ENCODE measurements around the gene PLA2G4E. TPM values are rescaled to one million over a fixed set of nuclear protein-coding genes. Genes with fewer than 3 reads are reported as not detected.

PLA2G4E gene
- total and polyA plus RNA-seq, 2 donors (not counting 1 experiment from before 2014, with no cell fraction given): not detected

DNA sequence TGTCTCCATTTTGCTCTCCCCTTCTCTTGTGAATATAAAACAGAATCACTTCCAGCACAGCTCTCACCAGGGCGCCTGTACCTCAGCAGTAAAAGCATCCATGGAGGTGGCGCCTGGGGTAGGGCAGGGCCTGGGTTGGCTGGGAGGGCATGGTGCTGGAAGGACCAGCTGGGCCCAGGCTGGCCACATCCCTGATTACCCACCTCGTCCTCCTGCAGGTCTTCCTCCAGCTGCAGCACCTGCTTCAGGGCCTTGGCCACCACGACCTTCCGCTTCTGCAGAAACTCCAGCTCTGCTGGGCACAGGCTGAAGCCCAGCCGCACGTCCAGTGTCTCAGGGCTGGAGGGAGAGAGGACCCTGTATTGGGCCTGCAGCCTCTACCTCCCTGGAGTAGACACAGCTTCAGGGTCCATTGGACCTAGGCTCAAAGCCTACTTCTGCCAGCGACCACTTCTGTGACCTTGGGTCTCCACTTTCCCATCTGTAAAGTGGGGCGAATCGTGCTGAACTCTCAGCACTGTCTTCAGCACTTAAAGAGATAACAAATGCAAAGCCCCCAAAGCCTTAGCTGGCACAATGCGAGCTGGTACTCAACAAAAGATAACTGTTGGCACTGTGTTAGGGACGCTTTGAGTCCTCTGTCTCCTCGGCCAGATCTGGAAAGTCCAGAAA is 23.8 kb downstream of the PLA2G4E start:
- no peaks in the 10 kb centered on the region for H3K79me2 ChIP-seq (ENCODE audit: control insufficient read depth, insufficient read depth, low read length)
- H3K27ac ChIP-seq (ENCODE audit: insufficient read depth, low read length): no peak overlapping the region
- TF ChIP-seq, protein P1, sequence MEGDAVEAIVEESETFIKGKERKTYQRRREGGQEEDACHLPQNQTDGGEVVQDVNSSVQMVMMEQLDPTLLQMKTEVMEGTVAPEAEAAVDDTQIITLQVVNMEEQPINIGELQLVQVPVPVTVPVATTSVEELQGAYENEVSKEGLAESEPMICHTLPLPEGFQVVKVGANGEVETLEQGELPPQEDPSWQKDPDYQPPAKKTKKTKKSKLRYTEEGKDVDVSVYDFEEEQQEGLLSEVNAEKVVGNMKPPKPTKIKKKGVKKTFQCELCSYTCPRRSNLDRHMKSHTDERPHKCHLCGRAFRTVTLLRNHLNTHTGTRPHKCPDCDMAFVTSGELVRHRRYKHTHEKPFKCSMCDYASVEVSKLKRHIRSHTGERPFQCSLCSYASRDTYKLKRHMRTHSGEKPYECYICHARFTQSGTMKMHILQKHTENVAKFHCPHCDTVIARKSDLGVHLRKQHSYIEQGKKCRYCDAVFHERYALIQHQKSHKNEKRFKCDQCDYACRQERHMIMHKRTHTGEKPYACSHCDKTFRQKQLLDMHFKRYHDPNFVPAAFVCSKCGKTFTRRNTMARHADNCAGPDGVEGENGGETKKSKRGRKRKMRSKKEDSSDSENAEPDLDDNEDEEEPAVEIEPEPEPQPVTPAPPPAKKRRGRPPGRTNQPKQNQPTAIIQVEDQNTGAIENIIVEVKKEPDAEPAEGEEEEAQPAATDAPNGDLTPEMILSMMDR (conservative IDR thresholded peaks at IDR 0.05 in 1 of 2, IDR thresholded peaks at IDR 0.05 in 1 of 2; ENCODE audit: low read depth in 1 of 2, low read length in 2 of 2): no peak
- TF ChIP-seq EZH2 (IDR thresholded peaks at IDR 0.05; ENCODE audit: low read length, missing control alignments): no peak
- H3K9me3 ChIP-seq (ENCODE audit: control insufficient read depth, insufficient read depth, low read depth, low read length): no peaks in the 10 kb centered on the region
- no peaks in the 10 kb centered on the region for H3K4me1 ChIP-seq (ENCODE audit: control insufficient read depth, extremely low read depth, insufficient read depth, low read length)
- H3K4me3 ChIP-seq (replicated peaks in 1 of 4; ENCODE audit: control extremely low read depth in 1 of 4, insufficient read depth in 1 of 4, low read depth in 3 of 4, low read length in 4 of 4): no peak overlapping the region
- DNase-seq (ENCODE audit: low read depth in 2 of 2): no peak
- no peak overlapping the region for H3K9ac ChIP-seq (ENCODE audit: insufficient read depth, low read length)
- H3K36me3 ChIP-seq (ENCODE audit: control insufficient read depth, insufficient read depth, low read length): no peaks in the 10 kb centered on the region
- peaks cover 14% of the 10 kb centered on the region for H3K27me3 ChIP-seq (ENCODE audit: control insufficient read depth, insufficient read depth, low read length)
- H2AFZ ChIP-seq (ENCODE audit: low read length): no peak overlapping the region
- no peaks in the 10 kb centered on the region for H4K20me1 ChIP-seq (ENCODE audit: control insufficient read depth, extremely low read depth, insufficient read depth, low read length)
- no peak overlapping the region for H3K4me2 ChIP-seq (ENCODE audit: extremely low read depth, insufficient read depth, low read length)

DNA sequence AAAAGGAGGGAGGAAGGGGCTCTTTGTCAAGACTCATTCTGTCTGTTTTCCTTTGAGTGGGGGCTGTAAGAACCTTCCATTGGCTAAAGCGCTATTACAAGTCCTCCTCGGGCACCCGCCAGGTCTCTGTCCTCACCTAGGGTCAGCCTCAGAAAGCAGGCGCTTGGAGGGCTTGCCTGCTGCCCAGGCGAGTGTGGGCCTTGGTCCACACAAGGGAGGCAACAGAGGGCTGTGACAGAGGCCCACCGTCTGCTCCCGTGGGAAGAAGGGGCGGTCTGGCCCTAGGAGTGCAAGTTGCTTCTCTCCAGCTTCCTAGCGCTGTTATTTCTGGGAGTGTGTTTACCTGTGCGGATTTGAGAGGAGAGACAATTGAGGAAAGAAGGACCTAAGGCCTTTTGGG is 24.5 kb downstream of the PLA2G4E start:
- no peaks in the 10 kb centered on the region for H3K9me3 ChIP-seq (ENCODE audit: control insufficient read depth, insufficient read depth, low read depth, low read length)
- no peak overlapping the region for H3K27ac ChIP-seq (ENCODE audit: insufficient read depth, low read length)
- H2AFZ ChIP-seq (ENCODE audit: low read length): no peak overlapping the region
- no peak overlapping the region for H3K4me2 ChIP-seq (ENCODE audit: extremely low read depth, insufficient read depth, low read length)
- no peaks in the 10 kb centered on the region for H3K4me1 ChIP-seq (ENCODE audit: control insufficient read depth, extremely low read depth, insufficient read depth, low read length)
- H3K79me2 ChIP-seq (ENCODE audit: control insufficient read depth, insufficient read depth, low read length): no peaks in the 10 kb centered on the region
- TF ChIP-seq, protein P1 (conservative IDR thresholded peaks at IDR 0.05 in 1 of 2, IDR thresholded peaks at IDR 0.05 in 1 of 2; ENCODE audit: low read depth in 1 of 2, low read length in 2 of 2): no peak
- no peak for TF ChIP-seq EZH2 (IDR thresholded peaks at IDR 0.05; ENCODE audit: low read length, missing control alignments)
- no peak overlapping the region for H3K4me3 ChIP-seq (replicated peaks in 1 of 4; ENCODE audit: control extremely low read depth in 1 of 4, insufficient read depth in 1 of 4, low read depth in 3 of 4, low read length in 4 of 4)
- no peaks in the 10 kb centered on the region for H3K36me3 ChIP-seq (ENCODE audit: control insufficient read depth, insufficient read depth, low read length)
- H4K20me1 ChIP-seq (ENCODE audit: control insufficient read depth, extremely low read depth, insufficient read depth, low read length): no peaks in the 10 kb centered on the region
- H3K9ac ChIP-seq (ENCODE audit: insufficient read depth, low read length): no peak overlapping the region
- no peak for DNase-seq (ENCODE audit: low read depth in 2 of 2)
- peaks cover 14% of the 10 kb centered on the region for H3K27me3 ChIP-seq (ENCODE audit: control insufficient read depth, insufficient read depth, low read length)

DNA sequence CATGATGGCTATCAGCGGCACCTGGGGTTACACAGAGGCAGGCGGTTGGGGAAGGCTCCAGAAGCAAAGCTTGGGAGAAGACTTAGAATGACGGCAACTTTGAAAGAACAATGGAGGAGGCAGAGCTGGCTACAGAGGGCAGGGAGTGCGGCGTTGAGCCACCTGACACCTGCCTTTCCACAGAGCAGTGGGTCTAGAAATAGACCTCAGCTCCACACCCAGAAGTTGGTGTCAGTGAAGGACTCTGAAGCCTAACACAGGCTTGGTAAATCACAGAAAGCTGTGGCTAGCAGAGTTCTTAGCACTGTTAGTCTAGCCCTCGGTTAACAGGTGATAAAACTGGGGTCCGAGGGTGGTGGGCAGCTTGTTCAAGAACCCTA is 25.4 kb downstream of the PLA2G4E start:
- Histone ChIP-seq H3K4me3 (replicated peaks in 1 of 4; ENCODE audit: control extremely low read depth in 1 of 4, insufficient read depth in 1 of 4, low read depth in 3 of 4, low read length in 4 of 4) (no peak overlapping the region), H3K9me3 (ENCODE audit: control insufficient read depth, insufficient read depth, low read depth, low read length) (no peaks in the 10 kb centered on the region), H3K9ac (ENCODE audit: insufficient read depth, low read length) (no peak overlapping the region), H3K4me2 (ENCODE audit: extremely low read depth, insufficient read depth, low read length) (no peak overlapping the region), H3K4me1 (ENCODE audit: control insufficient read depth, extremely low read depth, insufficient read depth, low read length) (no peaks in the 10 kb centered on the region), H3K27me3 (ENCODE audit: control insufficient read depth, insufficient read depth, low read length) (peaks cover 6% of the 10 kb centered on the region), H3K79me2 (ENCODE audit: control insufficient read depth, insufficient read depth, low read length) (no peaks in the 10 kb centered on the region), H3K36me3 (ENCODE audit: control insufficient read depth, insufficient read depth, low read length) (no peaks in the 10 kb centered on the region), H4K20me1 (ENCODE audit: control insufficient read depth, extremely low read depth, insufficient read depth, low read length) (no peaks in the 10 kb centered on the region), H2AFZ (ENCODE audit: low read length) (no peak overlapping the region), H3K27ac (ENCODE audit: insufficient read depth, low read length) (no peak overlapping the region)
- TF ChIP-seq EZH2 (IDR thresholded peaks at IDR 0.05; ENCODE audit: low read length, missing control alignments): no peak
- TF ChIP-seq, protein P1 (conservative IDR thresholded peaks at IDR 0.05 in 1 of 2, IDR thresholded peaks at IDR 0.05 in 1 of 2; ENCODE audit: low read depth in 1 of 2, low read length in 2 of 2): no peak
- no peak for DNase-seq (ENCODE audit: low read depth in 2 of 2)

All from fibroblast of lung (primary cell).